B cell (primary cell): ENCODE measurements around the gene LSM4. TPM values are rescaled to one million over a fixed set of nuclear protein-coding genes. Genes with fewer than 3 reads are reported as not detected.
A peak's percentile ranks its signal among the peaks of the same experiment; 100 is the strongest.

Source experiments
- ATAC-seq: fragments of 200-7000 bp; cut with Tn5 transposase; one replicate; pipeline ENCODE4 v1.10.0; 2021; ENCODE audit warnings: low read depth, mild to moderate bottlenecking, moderate number of reproducible peaks, moderate library complexity
- CTCF ChIA-PET: fragments of 350-600 bp; sonication (Branson Sonifier 250); formaldehyde crosslinking; loops from one replicate; lab custom pipeline; 2021; ENCODE audit warnings: antibody characterized with exemption, inconsistent platforms; lab: Charles Lee
- POLR2A ChIA-PET: fragments of 350-600 bp; sonication (Branson Sonifier 250); formaldehyde crosslinking; loops from one replicate; lab custom pipeline; 2021; ENCODE audit warnings: antibody characterized with exemption; lab: Charles Lee
- DNase-seq: peaks from one replicate; pipeline ENCODE4 v3.0.0; 2013
- H2AFZ ChIP-seq: 2 replicates; pipeline ENCODE4 v1.6.1; 2012; ENCODE audit warnings: mild to moderate bottlenecking, low read depth, low read length; ENCODE audit not compliant: insufficient read depth, poor library complexity, severe bottlenecking
- H3K27ac ChIP-seq, 2 donors: 1 replicate in 1 of 2; 2 replicates in 1 of 2; pipeline ENCODE4 v1.5.1; 2012 to 2013; ENCODE audit warnings: low read length in 2 of 2, mild to moderate bottlenecking in 2 of 2, moderate library complexity in 1 of 2
- H3K27me3 ChIP-seq, 4 experiments: fragments of 200-600 bp in 1 of 4; sonication (generic) in 1 of 4; replicated peaks in 1 of 4; 1 replicate in 2 of 4; 2 replicates in 2 of 4; pipeline versions ENCODE4 v1.6.1 to v1.7.0; 2013 to 2016; ENCODE audit warnings: low read length in 3 of 4, mild to moderate bottlenecking in 2 of 4, mixed read lengths in 1 of 4, moderate library complexity in 1 of 4; ENCODE audit not compliant: insufficient read depth in 4 of 4, control insufficient read depth in 3 of 4; ENCODE audit errors: control extremely low read depth in 1 of 4
- H3K36me3 ChIP-seq, 2 experiments: replicated peaks in 1 of 2; 1 replicate in 1 of 2; 2 replicates in 1 of 2; pipeline versions ENCODE4 v1.6.1 to v1.7.1; 2013; ENCODE audit warnings: low read length in 1 of 2; ENCODE audit not compliant: insufficient read depth in 2 of 2, control insufficient read depth in 1 of 2; ENCODE audit errors: control extremely low read depth in 1 of 2, extremely low read depth in 1 of 2
- H3K4me1 ChIP-seq, 2 donors: fragments of 200-600 bp in 1 of 2; sonication (generic) in 1 of 2; 1 replicate in 1 of 2; 2 replicates in 1 of 2; pipeline versions ENCODE4 v1.5.1 to v1.6.1; 2013 to 2017; ENCODE audit warnings: low read length in 2 of 2; ENCODE audit not compliant: control insufficient read depth in 2 of 2, insufficient read depth in 2 of 2
- H3K4me2 ChIP-seq: replicated peaks from 2 replicates; pipeline ENCODE3; 2012; ENCODE audit warnings: mild to moderate bottlenecking, low read depth, low read length; ENCODE audit not compliant: poor library complexity, severe bottlenecking
- H3K4me3 ChIP-seq, 5 experiments: fragments of 200-600 bp in 1 of 5; sonication (generic) in 1 of 5; 1 replicate in 3 of 5; 2 replicates in 2 of 5; pipeline versions ENCODE4 v1.5.1 to v1.7.0; 2011 to 2016; ENCODE audit warnings: low read length in 4 of 5, mild to moderate bottlenecking in 4 of 5, low read depth in 2 of 5, control low read depth in 1 of 5, moderate library complexity in 1 of 5; ENCODE audit not compliant: insufficient read depth in 1 of 5; ENCODE audit errors: control extremely low read depth in 1 of 5, extremely low read depth in 1 of 5
- H3K79me2 ChIP-seq: fragments of 200-600 bp; sonication (generic); one replicate; pipeline ENCODE4 v1.6.0; 2016; ENCODE audit warnings: low read length; ENCODE audit not compliant: control insufficient read depth, insufficient read depth
- H3K9ac ChIP-seq: fragments of 200-600 bp; sonication (generic); 2 replicates; pipeline ENCODE4 v1.6.1; 2017; ENCODE audit warnings: mild to moderate bottlenecking, low read length, moderate library complexity
- H3K9me3 ChIP-seq, 3 donors: one replicate each; pipeline versions ENCODE4 v1.6.1 to v1.7.1; 2013; ENCODE audit warnings: low read length in 2 of 3; ENCODE audit not compliant: control insufficient read depth in 2 of 3, insufficient read depth in 1 of 3; ENCODE audit errors: control extremely low read depth in 1 of 3
- H4K20me1 ChIP-seq: 2 replicates; pipeline ENCODE4 v1.6.0; 2012; ENCODE audit warnings: mild to moderate bottlenecking, low read length; ENCODE audit not compliant: insufficient read depth, control insufficient read depth, poor library complexity, severe bottlenecking
- H3K27ac Mint-ChIP-seq: one replicate; pipeline ENCODE4 v1.8.0; 2021; ENCODE audit warnings: mixed read lengths
- H3K27me3 Mint-ChIP-seq: one replicate; pipeline ENCODE4 v1.8.0; 2021; ENCODE audit warnings: mixed read lengths
- H3K4me1 Mint-ChIP-seq: one replicate; pipeline ENCODE4 v1.8.0; 2021; ENCODE audit warnings: mixed read lengths
- H3K4me3 Mint-ChIP-seq: one replicate; pipeline ENCODE4 v1.8.0; 2021; ENCODE audit warnings: mixed read lengths
- H3K9me3 Mint-ChIP-seq: one replicate; pipeline ENCODE4 v1.8.0; 2022; ENCODE audit warnings: mixed read lengths; ENCODE audit not compliant: insufficient read depth
- EZH2 ChIP-seq: IDR thresholded peaks from 2 replicates; pipeline ENCODE4 v1.6.1; 2012; ENCODE audit warnings: borderline replicate concordance, low read depth, mild to moderate bottlenecking, moderate library complexity, low read length; ENCODE audit not compliant: insufficient read depth, poor library complexity, severe bottlenecking
- WGBS: methylation state at CpG from one replicate; pipeline ENCODE4 v1.1.5; 2013; ENCODE audit warnings: missing lambda C conversion rate; ENCODE audit not compliant: insufficient coverage; 5-methylcytosine and 5-hydroxymethylcytosine counted together
- intact Hi-C: fragments of 100-400 bp; cut with micrococcal nuclease; formaldehyde crosslinking; loops from one replicate; pipeline ENCODE4 v1.10.0; 2022
- polyA plus RNA-seq: library from polyadenylated mRNA; depleted of rRNA; stranded (reverse); fragments of >200 nt; gene quantifications from 2 replicates; pipeline ENCODE4 v1.2.3, GENCODE V29; 2012
- total RNA-seq, 2 donors: library from RNA; stranded (reverse); fragments of 120-200 nt in 1 of 2; gene quantifications; 1 replicate in 1 of 2; 2 replicates in 1 of 2; pipeline versions ENCODE4 v1.2.3 to v1.2.4, GENCODE V29; 2013 to 2022
- TF ChIP-seq, protein P1 (sequence below): fragments of 200-600 bp; IDR thresholded peaks from one replicate; pipeline ENCODE4 v1.8.0; 2022; ENCODE audit warnings: antibody characterized with exemption, mild to moderate bottlenecking

LSM4 gene
- total and polyA plus RNA-seq, 2 donors (not counting 1 experiment from before 2014, with no cell fraction given), result 66.3 to 86.1 TPM

DNA sequence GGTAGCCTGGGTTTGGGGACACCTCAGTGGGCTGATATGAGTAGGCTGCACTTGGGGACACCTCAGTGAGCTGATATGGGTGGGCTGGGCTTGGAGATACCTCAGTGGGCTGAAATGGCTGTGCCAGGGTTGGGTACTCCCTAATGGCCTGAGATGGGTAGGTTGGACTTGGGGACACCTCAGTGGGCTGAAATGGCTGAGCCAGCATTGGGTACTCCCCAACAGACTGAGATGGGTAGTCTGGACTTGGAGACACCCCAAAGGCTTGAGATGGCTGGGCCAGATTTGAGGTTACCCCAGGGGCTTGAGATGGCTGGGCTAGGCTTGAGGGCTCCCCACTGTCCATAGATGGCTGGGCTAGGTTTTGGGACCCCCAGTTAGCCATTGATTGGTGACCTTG is 60.7 kb downstream of the LSM4 start:
- peak overlapping the region; percentile 32 for H3K27ac Mint-ChIP-seq

GRCh38 chr19:18261474-18261873 is 61.4 kb downstream of the LSM4 start:
- H3K27me3 ChIP-seq, result no peaks in the 10 kb centered on the region
- WGBS, result 84% methylated on average over 2 of the region's 2 CpGs
- peaks cover 65% of the 10 kb centered on the region for H3K79me2 ChIP-seq
- ChIA-PET CTCF (interaction anchor here (0.7 to 1.8 kb wide), 5 partner anchors 10 to 81 kb away, joined by 3 to 9 read pairs (median 3); no protein-coding TSS in a partner anchor), POLR2A (interaction anchor here (0.6 to 1.2 kb wide), 3 partner anchors 9 to 101 kb away, joined by 3 to 11 read pairs (median 3); no protein-coding TSS in a partner anchor)
- no peak for DNase-seq
- H3K36me3 ChIP-seq, result peaks cover 0 to 52% of the 10 kb centered on the region in 2 experiments
- no peak for ATAC-seq
- H3K27ac ChIP-seq, result no peak overlapping the region
- no peak overlapping the region for H3K4me3 Mint-ChIP-seq
- H3K9me3 Mint-ChIP-seq, result no peaks in the 10 kb centered on the region
- no peaks in the 10 kb centered on the region for H3K4me1 ChIP-seq
- no peaks in the 10 kb centered on the region for H3K9me3 ChIP-seq
- H3K9ac ChIP-seq, result no peak overlapping the region
- H3K27ac Mint-ChIP-seq, result no peak overlapping the region
- TF ChIP-seq, protein P1, sequence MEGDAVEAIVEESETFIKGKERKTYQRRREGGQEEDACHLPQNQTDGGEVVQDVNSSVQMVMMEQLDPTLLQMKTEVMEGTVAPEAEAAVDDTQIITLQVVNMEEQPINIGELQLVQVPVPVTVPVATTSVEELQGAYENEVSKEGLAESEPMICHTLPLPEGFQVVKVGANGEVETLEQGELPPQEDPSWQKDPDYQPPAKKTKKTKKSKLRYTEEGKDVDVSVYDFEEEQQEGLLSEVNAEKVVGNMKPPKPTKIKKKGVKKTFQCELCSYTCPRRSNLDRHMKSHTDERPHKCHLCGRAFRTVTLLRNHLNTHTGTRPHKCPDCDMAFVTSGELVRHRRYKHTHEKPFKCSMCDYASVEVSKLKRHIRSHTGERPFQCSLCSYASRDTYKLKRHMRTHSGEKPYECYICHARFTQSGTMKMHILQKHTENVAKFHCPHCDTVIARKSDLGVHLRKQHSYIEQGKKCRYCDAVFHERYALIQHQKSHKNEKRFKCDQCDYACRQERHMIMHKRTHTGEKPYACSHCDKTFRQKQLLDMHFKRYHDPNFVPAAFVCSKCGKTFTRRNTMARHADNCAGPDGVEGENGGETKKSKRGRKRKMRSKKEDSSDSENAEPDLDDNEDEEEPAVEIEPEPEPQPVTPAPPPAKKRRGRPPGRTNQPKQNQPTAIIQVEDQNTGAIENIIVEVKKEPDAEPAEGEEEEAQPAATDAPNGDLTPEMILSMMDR, result no peak
- TF ChIP-seq EZH2, result no peak
- no peak overlapping the region for H2AFZ ChIP-seq
- H3K4me1 Mint-ChIP-seq, result peaks cover 1% of the 10 kb centered on the region
- no peak overlapping the region for H3K4me3 ChIP-seq
- peaks cover 90% of the 10 kb centered on the region for H4K20me1 ChIP-seq
- intact Hi-C loops, result no loop called here
- H3K27me3 Mint-ChIP-seq, result no peaks in the 10 kb centered on the region
- H3K4me2 ChIP-seq, result no peak overlapping the region

More for the DNA sequence above, 60.7 kb downstream of the LSM4 start:
- ATAC-seq, result no peak
- no peak for TF ChIP-seq EZH2
- TF ChIP-seq, protein P1, result no peak
- POLR2A ChIA-PET, result interaction anchor here (0.5 to 1.3 kb wide), 3 partner anchors 8 to 173 kb away, joined by 3 to 4 read pairs (median 3); partner anchors contain the start of gene RAB3A
- CTCF ChIA-PET, result interaction anchor here (0.6 to 1.8 kb wide), 5 partner anchors 8 to 150 kb away, joined by 3 to 9 read pairs (median 5); no protein-coding TSS in a partner anchor
- peak; percentile 51 for DNase-seq
- no peaks in the 10 kb centered on the region for H3K9me3 ChIP-seq
- Mint-ChIP-seq H3K4me3 (no peak overlapping the region), H3K27me3 (no peaks in the 10 kb centered on the region), H3K4me1 (peaks cover 1% of the 10 kb centered on the region), H3K9me3 (no peaks in the 10 kb centered on the region)
- H3K4me1 ChIP-seq, result no peaks in the 10 kb centered on the region
- H2AFZ ChIP-seq, result no peak overlapping the region
- H3K36me3 ChIP-seq, result peaks cover 0 to 58% of the 10 kb centered on the region in 2 experiments
- peaks cover 91% of the 10 kb centered on the region for H4K20me1 ChIP-seq
- no peaks in the 10 kb centered on the region for H3K27me3 ChIP-seq
- H3K79me2 ChIP-seq, result peaks cover 69% of the 10 kb centered on the region
- no peak overlapping the region for H3K9ac ChIP-seq
- no peak overlapping the region for H3K4me2 ChIP-seq
- H3K27ac ChIP-seq, result no peak overlapping the region
- intact Hi-C loops, result no loop called here
- H3K4me3 ChIP-seq, result no peak overlapping the region
